ENCODE data around the gene SPATA6L. TPM values are rescaled to one million over a fixed set of nuclear protein-coding genes. Genes with fewer than 3 reads are reported as not detected.

SPATA6L gene
- total RNA-seq, 1 donor from 2014 or later = 0.53 TPM

DNA sequence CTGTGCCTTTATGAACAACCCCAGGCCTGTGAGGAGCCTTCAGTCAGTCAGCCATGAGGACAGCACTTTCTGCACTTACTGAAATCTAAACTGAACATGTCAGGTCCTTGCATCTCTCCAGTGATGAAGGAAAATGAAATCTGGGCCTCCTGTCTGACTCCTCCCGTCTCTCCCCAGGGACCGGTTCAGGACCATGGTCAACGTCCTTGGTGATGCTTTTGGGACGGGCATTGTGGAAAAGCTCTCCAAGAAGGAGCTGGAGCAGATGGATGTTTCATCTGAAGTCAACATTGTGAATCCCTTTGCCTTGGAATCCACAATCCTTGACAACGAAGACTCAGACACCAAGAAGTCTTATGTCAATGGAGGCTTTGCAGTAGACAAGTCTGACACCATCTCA lies 81.1 kb downstream of the SPATA6L start:
- H3K9me3 Mint-ChIP-seq = no peaks in the 10 kb centered on the region
- no peaks in the 10 kb centered on the region for H3K4me1 Mint-ChIP-seq
- ChIA-PET CTCF (no interaction called here), POLR2A (no interaction called here)
- H3K27ac Mint-ChIP-seq = no peak overlapping the region
- intact Hi-C loops (cut with micrococcal nuclease) = no loop called here
- H3K4me3 Mint-ChIP-seq = no peak overlapping the region
- ATAC-seq (ENCODE audit: low read depth) = no peak
- H3K27me3 Mint-ChIP-seq = no peaks in the 10 kb centered on the region
- TF ChIP-seq, protein P1, sequence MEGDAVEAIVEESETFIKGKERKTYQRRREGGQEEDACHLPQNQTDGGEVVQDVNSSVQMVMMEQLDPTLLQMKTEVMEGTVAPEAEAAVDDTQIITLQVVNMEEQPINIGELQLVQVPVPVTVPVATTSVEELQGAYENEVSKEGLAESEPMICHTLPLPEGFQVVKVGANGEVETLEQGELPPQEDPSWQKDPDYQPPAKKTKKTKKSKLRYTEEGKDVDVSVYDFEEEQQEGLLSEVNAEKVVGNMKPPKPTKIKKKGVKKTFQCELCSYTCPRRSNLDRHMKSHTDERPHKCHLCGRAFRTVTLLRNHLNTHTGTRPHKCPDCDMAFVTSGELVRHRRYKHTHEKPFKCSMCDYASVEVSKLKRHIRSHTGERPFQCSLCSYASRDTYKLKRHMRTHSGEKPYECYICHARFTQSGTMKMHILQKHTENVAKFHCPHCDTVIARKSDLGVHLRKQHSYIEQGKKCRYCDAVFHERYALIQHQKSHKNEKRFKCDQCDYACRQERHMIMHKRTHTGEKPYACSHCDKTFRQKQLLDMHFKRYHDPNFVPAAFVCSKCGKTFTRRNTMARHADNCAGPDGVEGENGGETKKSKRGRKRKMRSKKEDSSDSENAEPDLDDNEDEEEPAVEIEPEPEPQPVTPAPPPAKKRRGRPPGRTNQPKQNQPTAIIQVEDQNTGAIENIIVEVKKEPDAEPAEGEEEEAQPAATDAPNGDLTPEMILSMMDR (IDR thresholded peaks at IDR 0.05) = no peak
- H3K36me3 Mint-ChIP-seq (ENCODE audit: low read depth) = no peaks in the 10 kb centered on the region
- no peak for DNase-seq

DNA sequence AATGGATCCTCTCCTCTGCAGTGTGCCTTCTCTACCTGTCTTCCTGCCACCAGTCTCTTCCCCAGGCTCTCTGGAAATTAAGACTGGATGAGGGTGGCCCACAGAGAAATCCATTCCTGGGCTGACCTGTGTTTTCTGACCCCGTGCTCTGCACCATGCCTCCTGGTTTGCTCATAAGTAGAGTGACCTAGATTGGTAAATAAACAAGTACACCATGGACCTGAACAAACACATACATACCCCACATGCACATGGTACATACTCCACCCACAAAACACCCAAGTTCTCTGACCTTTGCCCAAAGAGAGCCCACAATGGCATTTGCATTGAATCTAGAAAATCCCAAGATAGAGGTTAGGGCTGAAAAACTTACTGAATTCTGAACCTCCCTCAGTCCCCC lies 81.6 kb downstream of the SPATA6L start:
- Mint-ChIP-seq H3K4me1 (no peaks in the 10 kb centered on the region), H3K27ac (no peak overlapping the region), H3K36me3 (ENCODE audit: low read depth) (no peaks in the 10 kb centered on the region), H3K27me3 (no peaks in the 10 kb centered on the region), H3K9me3 (no peaks in the 10 kb centered on the region), H3K4me3 (no peak overlapping the region)
- ATAC-seq (ENCODE audit: low read depth) (no peak), DNase-seq (no peak)
- TF ChIP-seq, protein P1 (IDR thresholded peaks at IDR 0.05) = no peak
- intact Hi-C loops (cut with micrococcal nuclease) = no loop called here
- POLR2A ChIA-PET = no interaction called here
- CTCF ChIA-PET = no interaction called here

DNA sequence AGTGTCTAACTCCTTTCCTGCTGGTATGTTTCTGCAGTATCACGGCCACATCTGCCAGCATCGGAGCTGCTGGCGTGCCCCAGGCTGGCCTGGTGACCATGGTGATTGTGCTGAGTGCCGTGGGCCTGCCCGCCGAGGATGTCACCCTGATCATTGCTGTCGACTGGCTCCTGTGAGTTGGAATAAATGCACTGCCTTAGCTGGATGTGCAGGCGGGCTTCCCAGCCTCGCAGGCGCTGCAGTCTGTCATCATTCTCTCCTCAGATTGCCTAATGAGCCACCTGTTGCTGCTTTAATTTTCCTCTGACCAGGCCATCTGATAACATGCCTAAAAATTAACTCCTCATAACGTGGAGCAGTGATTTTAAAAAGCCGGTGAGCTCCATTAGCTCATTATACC lies 83.3 kb downstream of the SPATA6L start:
- H3K9me3 Mint-ChIP-seq = no peaks in the 10 kb centered on the region
- CTCF ChIA-PET = interaction anchor here (1.5 kb wide), 1 partner anchor 22 kb away, joined by 3 read pairs; no protein-coding TSS in a partner anchor
- ATAC-seq (ENCODE audit: low read depth) (no peak), DNase-seq (no peak)
- H3K27ac Mint-ChIP-seq = no peak overlapping the region
- intact Hi-C loops (cut with micrococcal nuclease) = no loop called here
- no peaks in the 10 kb centered on the region for H3K36me3 Mint-ChIP-seq (ENCODE audit: low read depth)
- H3K4me3 Mint-ChIP-seq = no peak overlapping the region
- H3K4me1 Mint-ChIP-seq = no peaks in the 10 kb centered on the region
- POLR2A ChIA-PET = no interaction called here
- TF ChIP-seq, protein P1 (IDR thresholded peaks at IDR 0.05) = no peak
- H3K27me3 Mint-ChIP-seq = no peaks in the 10 kb centered on the region

DNA sequence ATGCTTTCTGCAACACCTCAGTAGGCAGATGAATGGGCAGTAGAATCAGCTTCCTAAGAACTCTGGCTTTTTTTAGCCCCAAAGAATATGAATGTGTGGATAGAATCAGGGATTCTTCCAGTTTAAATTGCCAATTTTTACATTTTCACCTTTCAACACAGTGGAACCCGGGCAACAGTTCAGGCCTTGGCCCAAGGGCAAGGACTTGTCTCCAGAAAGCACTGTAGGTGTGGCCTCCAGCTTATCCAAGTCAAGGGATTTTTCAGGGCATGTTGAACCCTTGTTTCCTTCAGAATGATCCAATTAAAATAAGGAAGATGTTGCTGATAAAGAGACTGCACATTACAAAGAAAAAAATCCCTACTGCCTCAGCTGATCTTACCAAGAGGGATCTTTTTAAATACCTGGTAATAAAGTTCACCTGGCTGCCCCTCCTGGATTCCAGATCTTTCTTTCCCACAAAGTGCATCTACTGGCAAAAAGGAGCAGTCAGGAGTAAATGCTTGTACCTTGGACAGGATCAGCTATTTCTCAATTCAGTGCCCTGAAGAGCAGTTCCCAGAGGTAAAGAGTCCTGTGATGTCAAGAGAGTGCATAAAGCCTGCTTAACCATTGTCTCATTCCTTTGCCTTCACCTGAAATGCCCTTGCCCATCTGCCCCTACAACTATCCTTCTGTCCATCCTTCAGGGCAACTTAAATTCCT lies 84.3 kb downstream of the SPATA6L start:
- CTCF ChIA-PET = interaction anchor here (1.5 kb wide), 1 partner anchor 23 kb away, joined by 3 read pairs; no protein-coding TSS in a partner anchor
- no peaks in the 10 kb centered on the region for H3K4me1 Mint-ChIP-seq
- H3K27ac Mint-ChIP-seq = no peak overlapping the region
- H3K4me3 Mint-ChIP-seq = no peak overlapping the region
- H3K27me3 Mint-ChIP-seq = no peaks in the 10 kb centered on the region
- H3K36me3 Mint-ChIP-seq (ENCODE audit: low read depth) = no peaks in the 10 kb centered on the region
- intact Hi-C loops (cut with micrococcal nuclease) = no loop called here
- no peak for ATAC-seq (ENCODE audit: low read depth)
- TF ChIP-seq, protein P1 (IDR thresholded peaks at IDR 0.05) = no peak
- no peak for DNase-seq
- POLR2A ChIA-PET = no interaction called here
- H3K9me3 Mint-ChIP-seq = no peaks in the 10 kb centered on the region

DNA sequence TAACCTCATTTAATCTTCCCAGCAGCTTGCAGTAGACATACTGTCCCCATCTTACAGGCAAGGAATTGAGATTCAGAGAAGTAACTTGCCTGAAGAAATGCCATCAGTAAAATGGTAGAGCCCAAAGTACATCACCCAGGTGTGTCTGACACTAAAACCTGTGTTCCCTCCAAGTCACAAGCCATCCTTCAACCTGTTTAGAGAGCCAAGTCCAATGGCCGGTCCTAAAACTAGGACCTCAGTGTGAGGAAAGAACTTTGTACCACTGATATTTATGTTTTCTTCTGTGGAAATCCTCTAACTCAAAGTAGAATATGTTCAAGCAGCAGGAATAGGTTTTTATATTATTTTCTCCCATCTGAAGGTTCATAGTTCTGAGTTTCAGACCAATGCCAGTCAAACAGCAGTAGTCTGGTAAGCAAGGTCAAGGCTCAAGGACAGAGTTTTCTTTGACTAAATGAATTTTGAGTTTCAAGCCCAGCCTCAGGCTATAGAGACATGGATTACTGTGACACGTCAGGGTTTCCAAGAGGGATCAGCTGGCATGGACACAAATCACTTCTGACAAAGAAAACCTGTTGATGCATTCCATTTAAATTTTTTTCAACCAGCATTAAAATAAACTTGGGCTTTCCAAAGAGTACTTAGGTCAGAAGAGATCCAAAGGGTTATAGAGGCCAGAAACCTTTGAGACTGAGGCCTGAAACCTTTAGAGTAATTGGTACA lies 85.1 kb downstream of the SPATA6L start:
- no peak for ATAC-seq (ENCODE audit: low read depth)
- ChIA-PET CTCF (no interaction called here), POLR2A (no interaction called here)
- H3K4me1 Mint-ChIP-seq = no peaks in the 10 kb centered on the region
- TF ChIP-seq, protein P1 (IDR thresholded peaks at IDR 0.05) = no peak
- DNase-seq = no peak
- no peak overlapping the region for H3K27ac Mint-ChIP-seq
- no peak overlapping the region for H3K4me3 Mint-ChIP-seq
- no peaks in the 10 kb centered on the region for H3K27me3 Mint-ChIP-seq
- intact Hi-C loops (cut with micrococcal nuclease) = no loop called here
- H3K36me3 Mint-ChIP-seq (ENCODE audit: low read depth) = no peaks in the 10 kb centered on the region
- H3K9me3 Mint-ChIP-seq = no peaks in the 10 kb centered on the region
